Ascending aorta (tissue), 2 donors: ENCODE results near the gene LENG8. TPM values are rescaled to one million over a fixed set of nuclear protein-coding genes. Genes with fewer than 3 reads are reported as not detected.

Source experiments
- DNase-seq, 2 donors: peaks; one replicate each; pipeline ENCODE4 v3.0.0-alpha.2; 2019; ENCODE audit warnings: low spot score in 2 of 2
- H3K27ac ChIP-seq, 2 donors: fragments of 200-600 bp; sonication (generic); one replicate each; pipeline ENCODE4 v1.5.1; 2016 to 2017; ENCODE audit warnings: mild to moderate bottlenecking in 1 of 2
- H3K27me3 ChIP-seq: fragments of 200-600 bp; sonication (generic); one replicate; pipeline ENCODE4 v1.5.1; 2017
- H3K36me3 ChIP-seq, 2 donors: fragments of 200-600 bp; sonication (generic); one replicate each; pipeline ENCODE4 v1.5.1; 2016
- H3K4me1 ChIP-seq, 2 donors: fragments of 200-600 bp; sonication (generic); one replicate each; pipeline ENCODE4 v1.5.1; 2016 to 2017; ENCODE audit warnings: mild to moderate bottlenecking in 1 of 2
- H3K4me3 ChIP-seq, 2 donors: fragments of 200-600 bp; sonication (generic); one replicate each; pipeline ENCODE4 v1.5.1; 2016 to 2017; ENCODE audit warnings: mild to moderate bottlenecking in 1 of 2
- H3K9me3 ChIP-seq, 2 donors: fragments of 200-600 bp; sonication (generic); one replicate each; pipeline ENCODE4 v1.5.1; 2016
- CTCF ChIP-seq, 3 experiments: fragments of 200-600 bp in 2 of 3; fragments of 450-650 bp in 1 of 3; sonication (generic) in 2 of 3; IDR thresholded peaks; one replicate each; pipeline ENCODE4 v1.5.1; 2016 to 2019; ENCODE audit warnings: antibody characterized with exemption in 3 of 3, mild to moderate bottlenecking in 1 of 3, moderate library complexity in 1 of 3
- intact Hi-C: fragments of 100-400 bp; cut with DNase I; formaldehyde crosslinking; loops from one replicate; pipeline ENCODE4 v1.15.1; 2023
- total RNA-seq: library from RNA; depleted of rRNA; stranded (reverse); fragments of >200 nt; gene quantifications from one replicate; pipeline ENCODE4 v1.1.0, GENCODE V29; 2016

Gene LENG8
- total RNA-seq, 1 donor from 2014 or later = 402 TPM

- H3K27me3 ChIP-seq = no peaks in the 10 kb centered on the region
- no peak for DNase-seq
- no peak overlapping the region for H3K4me3 ChIP-seq
- no peak for TF ChIP-seq CTCF (IDR thresholded peaks at IDR 0.05)
- H3K4me1 ChIP-seq = peaks cover 14 to 20% of the 10 kb centered on the region in 2 donors
- H3K36me3 ChIP-seq = peaks cover 53 to 59% of the 10 kb centered on the region in 2 donors
- H3K27ac ChIP-seq = peak overlapping the region in 1 of 2 donors; percentile 97
- intact Hi-C loops = loop anchor here (5.0 to 10.0 kb wide), 6 partner anchors 269 to 1129 kb away; partner anchors contain the start of genes NDUFA3, OSCAR, PPP6R1 and TSEN34
- no peaks in the 10 kb centered on the region for H3K9me3 ChIP-seq
Measured at GRCh38 chr19:54461210-54461609, 12.2 kb downstream of the LENG8 start.

- Histone ChIP-seq H3K27me3 (no peaks in the 10 kb centered on the region), H3K4me3 (no peak overlapping the region), H3K27ac (peak overlapping the region; percentile 97), H3K4me1 (peaks cover 14 to 20% of the 10 kb centered on the region in 2 donors), H3K36me3 (peaks cover 49 to 55% of the 10 kb centered on the region in 2 donors), H3K9me3 (no peaks in the 10 kb centered on the region)
- peak in 1 of 2 donors; percentile 56 for DNase-seq
- no peak for TF ChIP-seq CTCF (IDR thresholded peaks at IDR 0.05)
- intact Hi-C loops = loop anchor here (5.0 to 10.0 kb wide), 6 partner anchors 269 to 1129 kb away; partner anchors contain the start of genes NDUFA3, OSCAR, PPP6R1 and TSEN34
Measured at GRCh38 chr19:54461613-54462012, 12.6 kb downstream of the LENG8 start.

GRCh38 chr19:54462047-54462654 lies 13.2 kb downstream of the LENG8 start:
- peaks cover 14 to 20% of the 10 kb centered on the region in 2 donors for H3K4me1 ChIP-seq

DNA sequence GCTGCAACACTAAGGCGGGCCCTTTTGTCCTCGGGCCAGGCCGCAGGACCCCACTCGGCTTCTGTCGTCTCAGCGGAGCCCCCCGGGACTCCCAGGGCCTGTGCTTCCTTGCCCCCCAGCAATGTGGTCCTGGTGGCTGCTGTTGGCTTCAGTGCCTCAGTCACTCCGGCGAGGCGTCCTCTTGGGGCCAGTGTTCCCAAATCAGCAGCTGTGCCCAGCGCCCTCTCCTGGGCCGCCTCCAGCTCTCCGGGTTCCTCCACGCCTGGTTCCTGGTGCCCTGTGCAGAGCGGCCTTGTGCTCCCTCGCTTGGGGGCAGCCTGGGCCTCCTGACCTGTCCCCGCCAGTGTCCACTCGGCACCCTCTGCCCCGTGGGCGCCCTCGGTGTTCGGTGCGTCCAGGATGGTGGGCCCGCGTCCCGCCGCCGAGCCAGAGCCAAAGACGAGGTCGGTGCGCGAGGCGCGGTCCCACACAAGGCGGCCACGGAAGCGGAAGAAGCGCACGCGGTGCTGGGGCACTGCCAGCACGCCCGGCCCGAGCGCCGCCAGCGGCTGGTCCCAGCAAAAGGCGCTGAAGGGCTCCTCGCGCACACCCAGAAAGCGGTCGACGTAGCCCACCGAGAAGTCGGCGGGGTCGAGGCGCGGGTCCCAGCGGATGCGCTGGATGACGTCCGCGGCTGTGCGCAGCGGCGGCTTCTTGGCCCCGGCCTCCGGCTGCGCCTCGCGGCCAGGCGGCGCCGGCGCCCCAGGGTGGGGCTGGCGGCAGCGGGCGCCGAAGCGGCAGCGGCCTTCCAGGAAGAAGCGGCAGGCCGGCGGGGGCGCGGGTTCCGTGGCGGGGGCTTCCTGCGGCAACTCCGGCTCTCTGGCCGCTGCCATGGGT lies 13.9 kb downstream of the LENG8 start:
- Histone ChIP-seq H3K36me3 (peaks cover 36 to 42% of the 10 kb centered on the region in 2 donors), H3K4me1 (peaks cover 14 to 20% of the 10 kb centered on the region in 2 donors), H3K27ac (peak overlapping the region; percentile 97), H3K9me3 (no peaks in the 10 kb centered on the region), H3K4me3 (peak overlapping the region; percentile 71 to 79), H3K27me3 (no peaks in the 10 kb centered on the region)
- TF ChIP-seq CTCF (IDR thresholded peaks at IDR 0.05) = peak in 2 of 3 experiments; percentile 4 to 23
- DNase-seq = peak in 1 of 2 donors; percentile 88
- intact Hi-C loops = loop anchor here (1.0 to 10.0 kb wide), 7 partner anchors 14 to 1131 kb away; partner anchors contain the start of genes LENG8, NDUFA3, OSCAR and PPP6R1

More at GRCh38 chr19:54462047-54462654, 13.2 kb downstream of the LENG8 start:
- Histone ChIP-seq H3K36me3 (peaks cover 43 to 49% of the 10 kb centered on the region in 2 donors), H3K27ac (peak overlapping the region; percentile 97), H3K4me3 (peak overlapping the region; percentile 71 to 79), H3K9me3 (no peaks in the 10 kb centered on the region), H3K27me3 (no peaks in the 10 kb centered on the region)
- DNase-seq = peak in 1 of 2 donors; percentile 62
- TF ChIP-seq CTCF (IDR thresholded peaks at IDR 0.05) = no peak
- intact Hi-C loops = loop anchor here (5.0 to 10.0 kb wide), 6 partner anchors 270 to 1130 kb away; partner anchors contain the start of genes NDUFA3, OSCAR, PPP6R1 and TSEN34

GRCh38 chr19:54463531-54464043 lies 14.6 kb downstream of the LENG8 start, which contains the start of gene LENG9:
Gene LENG9, minus strand, starts transcription at chr19:54463778. Its CDS starts 252 bp downstream, at chr19:54463526.
- H3K4me3 ChIP-seq = peak within 1 kb of the TSS; percentile 71 to 79
- H3K9me3 ChIP-seq = no peaks in the 10 kb centered on the region
- DNase-seq = peak; percentile 97 to 100
- H3K4me1 ChIP-seq = peaks cover 14 to 20% of the 10 kb centered on the region in 2 donors
- H3K27me3 ChIP-seq = no peaks in the 10 kb centered on the region
- H3K36me3 ChIP-seq = peaks cover 29 to 35% of the 10 kb centered on the region in 2 donors
- peak within 1 kb of the TSS; percentile 97 for H3K27ac ChIP-seq
- intact Hi-C loops = loop anchor here (1.0 to 10.0 kb wide), 9 partner anchors 14 to 1131 kb away; partner anchors contain the start of genes CNOT3, LENG8, MYADM and NDUFA3
- TF ChIP-seq CTCF (IDR thresholded peaks at IDR 0.05) = no peak
